Spleen (tissue), 11 donors: ENCODE data around the gene NAPB. TPM values are rescaled to one million over a fixed set of nuclear protein-coding genes. Genes with fewer than 3 reads are reported as not detected.
A peak's percentile ranks its signal among the peaks of the same experiment; 100 is the strongest.

Experiments
- DNase-seq: peaks from one replicate; pipeline ENCODE4 v3.0.0-alpha.2; 2020
- H3K27ac ChIP-seq, 8 donors: fragments of 200-600 bp; sonication (generic) in 7 of 8; 1 replicate in 4 of 8; 2 replicates in 4 of 8; pipeline versions ENCODE4 v1.5.0 to v1.8.0; 2016 to 2021; ENCODE audit warnings: inconsistent platforms in 4 of 8, mild to moderate bottlenecking in 4 of 8, moderate library complexity in 1 of 8
- H3K27me3 ChIP-seq, 7 donors: fragments of 200-600 bp; sonication (generic) in 6 of 7; replicated peaks in 1 of 7; 1 replicate in 4 of 7; 2 replicates in 3 of 7; pipeline versions ENCODE4 v1.5.0 to v1.8.0; 2016 to 2021; ENCODE audit warnings: inconsistent platforms in 3 of 7, mild to moderate bottlenecking in 1 of 7
- H3K36me3 ChIP-seq, 6 donors: fragments of 200-600 bp; sonication (generic) in 5 of 6; 1 replicate in 4 of 6; 2 replicates in 2 of 6; pipeline versions ENCODE4 v1.5.0 to v1.8.0; 2016 to 2021; ENCODE audit warnings: inconsistent platforms in 2 of 6
- H3K4me1 ChIP-seq, 6 donors: fragments of 200-600 bp; sonication (generic) in 5 of 6; 1 replicate in 3 of 6; 2 replicates in 3 of 6; pipeline versions ENCODE4 v1.5.0 to v1.8.0; 2016 to 2021; ENCODE audit warnings: inconsistent platforms in 3 of 6
- H3K4me3 ChIP-seq, 8 donors: fragments of 200-600 bp; sonication (generic) in 7 of 8; 1 replicate in 4 of 8; 2 replicates in 4 of 8; pipeline versions ENCODE4 v1.5.0 to v1.8.0; 2016 to 2021; ENCODE audit warnings: inconsistent platforms in 4 of 8, mild to moderate bottlenecking in 4 of 8, moderate library complexity in 2 of 8
- H3K9me3 ChIP-seq, 8 donors: fragments of 200-600 bp; sonication (generic) in 7 of 8; 1 replicate in 4 of 8; 2 replicates in 4 of 8; pipeline versions ENCODE4 v1.5.0 to v1.8.0; 2016 to 2021; ENCODE audit warnings: inconsistent platforms in 4 of 8
- CTCF ChIP-seq, 11 experiments: fragments of 200-600 bp in 7 of 11; fragments of 450-650 bp in 4 of 11; sonication (generic) in 4 of 11; IDR thresholded peaks in 8 of 11; conservative IDR thresholded peaks in 3 of 11; 1 replicate in 7 of 11; 2 replicates in 4 of 11; pipeline versions ENCODE4 v1.4.0 to v1.8.0; 2016 to 2021; ENCODE audit warnings: antibody characterized with exemption in 11 of 11, inconsistent platforms in 4 of 11, mild to moderate bottlenecking in 1 of 11
- POLR2A ChIP-seq, 3 donors: fragments of 450-650 bp; IDR thresholded peaks; one replicate each; pipeline ENCODE4 v1.5.1; 2017; ENCODE audit warnings: antibody characterized with exemption in 3 of 3, mild to moderate bottlenecking in 1 of 3
- POLR2AphosphoS5 ChIP-seq, 3 donors: sonication (generic); formaldehyde crosslinking; IDR thresholded peaks; one replicate each; pipeline ENCODE4 v1.5.1; 2017; ENCODE audit warnings: antibody characterized with exemption in 3 of 3
- WGBS, 5 donors: extraction: QIAGEN DNeasy Blood & Tissue Kit in 3 of 5; methylation state at CpG; one replicate each; pipeline versions ENCODE4 v1.1.5 to v1.1.7; 2013 to 2018; 5-methylcytosine and 5-hydroxymethylcytosine counted together
- intact Hi-C: fragments of 100-400 bp; cut with DNase I; formaldehyde crosslinking; loops from one replicate; pipeline ENCODE4 v1.15.0; 2023; ENCODE audit warnings: low total_unique reads
- polyA plus RNA-seq, 3 donors: library from polyadenylated mRNA; stranded (reverse); fragments of 200-250 nt; gene quantifications; one replicate each; pipeline ENCODE4 v1.2.1, GENCODE V29; 2013
- total RNA-seq, 7 donors: library from RNA; depleted of rRNA in 3 of 7; stranded (reverse); fragments of >200 nt in 3 of 7; fragmentation: NEBNext Ultra II Directional in 4 of 7; extraction: Animal tissue kit (Norgen Biotek cat#: 25700) in 4 of 7; gene quantifications; one replicate each; pipeline versions ENCODE4 v1.1.0 to v1.2.1, GENCODE V29; 2016 to 2021
- donor health status: healthy with polysubstance abuse.
- donor health status: DM: no; HTN: no; CAD: no; lungs with moderate emphysema.
- donor health status: DM: no; HTN: no; CAD: no.
- donor health status: Bipolar disorder and iron deficiency.
- donor health status: healthy.
- donor health status: DM: no; HTN: no; CAD: no.
- donor health status: DM: yes; HTN: yes; CAD: no.

Gene NAPB
- total and polyA plus RNA-seq, 10 donors, result 3.4 to 31.9 (median 14.0) TPM

- TF ChIP-seq POLR2A (IDR thresholded peaks at IDR 0.05) (no peak), CTCF (IDR thresholded peaks at IDR 0.05 in 8 of 11, conservative IDR thresholded peaks at IDR 0.05 in 3 of 11) (no peak), POLR2AphosphoS5 (IDR thresholded peaks at IDR 0.05) (no peak)
- no peaks in the 10 kb centered on the region for H3K36me3 ChIP-seq
- DNase-seq, result no peak
Measured at GRCh38 chr20:23456873-23457272, 35.6 kb upstream of the NAPB start.

DNA sequence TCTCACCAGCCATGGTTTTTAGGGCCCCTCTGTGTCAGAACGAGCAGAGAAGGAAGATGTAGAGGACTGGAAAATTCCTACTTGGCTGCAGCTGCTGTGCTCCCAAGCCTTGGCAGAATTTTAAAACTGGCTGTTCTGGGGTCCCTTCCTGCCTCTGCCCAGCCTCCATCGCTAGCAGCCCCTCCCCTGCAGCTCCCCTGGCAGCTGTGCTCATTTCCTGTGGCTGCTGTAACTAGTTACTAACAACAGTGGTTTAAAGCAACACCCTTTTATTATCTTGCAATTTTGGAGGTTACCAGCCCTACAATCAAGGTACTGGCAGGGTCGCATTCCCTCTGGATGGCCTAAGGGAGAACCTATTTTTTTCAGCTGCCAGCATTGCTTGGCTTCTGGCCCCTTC is 35.1 kb upstream of the NAPB start:
- intact Hi-C loops, result no loop called here
- Histone ChIP-seq H3K4me3 (no peak overlapping the region), H3K9me3 (peaks cover 0 to 5% (median 0%) of the 10 kb centered on the region in 8 donors), H3K27me3 (peaks cover 0 to 11% (median 0%) of the 10 kb centered on the region in 7 donors), H3K27ac (peak overlapping the region in 4 of 8 donors; percentile 8 to 61 (median 30)), H3K36me3 (no peaks in the 10 kb centered on the region), H3K4me1 (peaks cover 0 to 8% (median 0%) of the 10 kb centered on the region in 6 donors)
- DNase-seq, result no peak
- WGBS, 5 donors, result 25 to 32% (median 29%) methylated on average over 3 of the region's 3 CpGs
- TF ChIP-seq POLR2AphosphoS5 (IDR thresholded peaks at IDR 0.05) (no peak), POLR2A (IDR thresholded peaks at IDR 0.05) (no peak), CTCF (IDR thresholded peaks at IDR 0.05 in 8 of 11, conservative IDR thresholded peaks at IDR 0.05 in 3 of 11) (no peak)

More at GRCh38 chr20:23456873-23457272, 35.6 kb upstream of the NAPB start:
- H3K27me3 ChIP-seq, result peaks cover 0 to 11% (median 0%) of the 10 kb centered on the region in 7 donors
- 72 to 89% (median 83%) methylated on average over 7 of the region's 7 CpGs for WGBS, 5 donors
- H3K27ac ChIP-seq, result peak overlapping the region in 4 of 8 donors; percentile 8 to 61 (median 30)
- H3K9me3 ChIP-seq, result peaks cover 0 to 5% (median 0%) of the 10 kb centered on the region in 8 donors
- H3K4me3 ChIP-seq, result no peak overlapping the region
- intact Hi-C loops, result no loop called here
- H3K4me1 ChIP-seq, result peaks cover 0 to 8% (median 0%) of the 10 kb centered on the region in 6 donors

DNA sequence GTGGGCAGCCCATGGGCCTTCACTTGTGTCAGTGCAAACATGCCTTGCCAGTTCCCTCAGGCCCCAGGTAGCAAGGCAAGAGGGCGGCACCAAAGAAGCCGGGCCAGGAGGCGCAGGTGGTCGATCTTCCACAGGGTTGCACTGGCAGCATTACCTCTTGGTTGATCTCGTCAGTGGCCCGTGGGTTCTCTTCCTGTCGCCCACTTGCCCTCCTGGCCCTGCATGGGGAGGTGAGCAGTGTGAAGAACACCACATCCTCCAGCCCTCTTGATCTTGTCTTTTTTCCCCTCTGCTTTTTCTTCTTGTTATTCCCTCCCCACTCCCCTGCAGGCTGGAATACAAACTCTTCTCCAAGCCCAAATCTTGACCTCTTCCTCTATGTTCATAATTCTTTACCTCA is 34.4 kb upstream of the NAPB start:
- peaks cover 0 to 11% (median 0%) of the 10 kb centered on the region in 7 donors for H3K27me3 ChIP-seq
- peaks cover 0 to 8% (median 0%) of the 10 kb centered on the region in 6 donors for H3K4me1 ChIP-seq
- no peaks in the 10 kb centered on the region for H3K36me3 ChIP-seq
- H3K27ac ChIP-seq, result peak overlapping the region in 2 of 8 donors; percentile 53 to 61
- H3K9me3 ChIP-seq, result peaks cover 0 to 5% (median 0%) of the 10 kb centered on the region in 8 donors
- H3K4me3 ChIP-seq, result no peak overlapping the region
- intact Hi-C loops, result no loop called here
- no peak for TF ChIP-seq POLR2A (IDR thresholded peaks at IDR 0.05)
- no peak for TF ChIP-seq CTCF (IDR thresholded peaks at IDR 0.05 in 8 of 11, conservative IDR thresholded peaks at IDR 0.05 in 3 of 11)
- TF ChIP-seq POLR2AphosphoS5 (IDR thresholded peaks at IDR 0.05), result no peak
- 58 to 78% (median 70%) methylated on average over 5 to 7 of the region's 7 CpGs for WGBS, 5 donors
- DNase-seq, result peak; percentile 74

GRCh38 chr20:23454816-23455215 is 33.5 kb upstream of the NAPB start:
- H3K36me3 ChIP-seq, result no peaks in the 10 kb centered on the region
- TF ChIP-seq POLR2A (IDR thresholded peaks at IDR 0.05), result no peak
- TF ChIP-seq POLR2AphosphoS5 (IDR thresholded peaks at IDR 0.05), result no peak
- TF ChIP-seq CTCF (IDR thresholded peaks at IDR 0.05 in 8 of 11, conservative IDR thresholded peaks at IDR 0.05 in 3 of 11), result no peak
- no peak overlapping the region for H3K4me3 ChIP-seq
- peaks cover 0 to 11% (median 0%) of the 10 kb centered on the region in 7 donors for H3K27me3 ChIP-seq
- H3K9me3 ChIP-seq, result peaks cover 0 to 5% (median 0%) of the 10 kb centered on the region in 8 donors
- H3K4me1 ChIP-seq, result peaks cover 0 to 8% (median 0%) of the 10 kb centered on the region in 6 donors
- H3K27ac ChIP-seq, result no peak overlapping the region
- WGBS, 5 donors, result 87 to 100% (median 96%) methylated on average over 1 of the region's 1 CpG
- no peak for DNase-seq
- intact Hi-C loops, result no loop called here
